GM12874 (cell line): ENCODE measurements around the gene SCGB1C2.
A peak's percentile ranks its signal among the peaks of the same experiment; 100 is the strongest.

Experiments
- TF ChIP-seq, protein P1 (sequence below): IDR thresholded peaks from 2 replicates; pipeline ENCODE4 v1.5.1; 2011; ENCODE audit warnings: low read depth, mild to moderate bottlenecking, control low read depth, low read length, moderate library complexity; ENCODE audit not compliant: insufficient read depth

The SCGB1C2 gene

DNA sequence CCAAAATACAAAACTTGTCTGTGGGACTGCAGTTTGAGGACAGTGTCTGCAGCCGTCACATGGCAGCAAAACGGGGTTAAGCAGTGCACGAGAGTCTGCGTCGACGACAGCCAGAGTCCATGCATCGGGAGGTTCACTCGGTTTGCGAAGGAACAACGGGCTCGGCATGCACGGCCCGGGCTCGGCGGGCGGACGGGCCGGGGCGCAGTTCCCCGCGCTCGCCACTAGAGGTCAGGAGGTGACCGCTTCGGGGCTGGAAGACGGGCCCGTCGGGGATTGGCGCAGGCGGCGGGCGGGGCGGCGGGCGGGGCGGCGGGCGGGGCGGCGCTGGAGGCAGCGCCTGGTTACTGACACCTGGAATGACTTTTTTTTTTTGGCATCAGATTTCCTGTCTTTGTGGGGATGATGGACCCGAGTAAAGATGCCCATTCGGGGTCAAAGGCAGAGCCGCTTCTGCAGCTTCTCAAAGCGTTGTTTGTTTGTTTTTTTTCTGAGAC is 6.5 kb downstream of the SCGB1C2 start:
- TF ChIP-seq, protein P1, sequence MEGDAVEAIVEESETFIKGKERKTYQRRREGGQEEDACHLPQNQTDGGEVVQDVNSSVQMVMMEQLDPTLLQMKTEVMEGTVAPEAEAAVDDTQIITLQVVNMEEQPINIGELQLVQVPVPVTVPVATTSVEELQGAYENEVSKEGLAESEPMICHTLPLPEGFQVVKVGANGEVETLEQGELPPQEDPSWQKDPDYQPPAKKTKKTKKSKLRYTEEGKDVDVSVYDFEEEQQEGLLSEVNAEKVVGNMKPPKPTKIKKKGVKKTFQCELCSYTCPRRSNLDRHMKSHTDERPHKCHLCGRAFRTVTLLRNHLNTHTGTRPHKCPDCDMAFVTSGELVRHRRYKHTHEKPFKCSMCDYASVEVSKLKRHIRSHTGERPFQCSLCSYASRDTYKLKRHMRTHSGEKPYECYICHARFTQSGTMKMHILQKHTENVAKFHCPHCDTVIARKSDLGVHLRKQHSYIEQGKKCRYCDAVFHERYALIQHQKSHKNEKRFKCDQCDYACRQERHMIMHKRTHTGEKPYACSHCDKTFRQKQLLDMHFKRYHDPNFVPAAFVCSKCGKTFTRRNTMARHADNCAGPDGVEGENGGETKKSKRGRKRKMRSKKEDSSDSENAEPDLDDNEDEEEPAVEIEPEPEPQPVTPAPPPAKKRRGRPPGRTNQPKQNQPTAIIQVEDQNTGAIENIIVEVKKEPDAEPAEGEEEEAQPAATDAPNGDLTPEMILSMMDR: peak; percentile 91

DNA sequence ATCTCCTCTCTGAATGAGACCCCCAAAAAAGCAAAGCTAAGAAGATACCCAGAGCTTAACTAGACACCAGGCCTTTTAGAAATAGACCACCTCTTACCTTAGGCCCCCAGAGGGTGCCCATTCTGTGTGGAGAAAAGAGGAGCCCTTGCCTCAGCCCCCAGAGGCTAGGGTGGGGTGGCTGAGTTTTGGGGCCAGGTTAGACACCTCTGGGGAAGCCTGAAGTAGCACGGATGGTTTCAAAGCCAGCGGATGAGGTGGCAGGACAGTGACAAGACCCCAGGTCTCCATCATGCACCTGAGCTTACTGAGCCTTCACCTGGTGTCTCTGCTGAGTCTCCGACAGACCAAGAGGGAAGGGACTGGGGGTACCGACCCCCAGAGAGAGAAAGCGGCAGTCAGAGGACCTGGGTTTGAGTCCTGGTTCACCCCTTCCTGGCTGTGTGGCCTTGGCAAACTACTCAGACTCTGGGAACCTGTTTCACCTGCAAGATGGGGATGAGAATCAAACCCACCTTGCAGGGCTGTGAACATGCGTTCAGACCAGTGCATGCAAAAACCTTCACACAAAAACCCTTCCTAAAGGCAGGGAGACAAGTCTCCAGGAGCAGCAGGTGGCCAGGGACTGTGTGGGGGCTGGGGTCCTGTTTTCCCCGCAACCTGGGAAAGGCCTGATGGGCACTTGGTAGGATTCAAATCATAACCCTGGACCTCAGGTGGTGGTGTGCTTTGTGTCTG is 7.7 kb downstream of the SCGB1C2 start:
- TF ChIP-seq, protein P1: no peak

DNA sequence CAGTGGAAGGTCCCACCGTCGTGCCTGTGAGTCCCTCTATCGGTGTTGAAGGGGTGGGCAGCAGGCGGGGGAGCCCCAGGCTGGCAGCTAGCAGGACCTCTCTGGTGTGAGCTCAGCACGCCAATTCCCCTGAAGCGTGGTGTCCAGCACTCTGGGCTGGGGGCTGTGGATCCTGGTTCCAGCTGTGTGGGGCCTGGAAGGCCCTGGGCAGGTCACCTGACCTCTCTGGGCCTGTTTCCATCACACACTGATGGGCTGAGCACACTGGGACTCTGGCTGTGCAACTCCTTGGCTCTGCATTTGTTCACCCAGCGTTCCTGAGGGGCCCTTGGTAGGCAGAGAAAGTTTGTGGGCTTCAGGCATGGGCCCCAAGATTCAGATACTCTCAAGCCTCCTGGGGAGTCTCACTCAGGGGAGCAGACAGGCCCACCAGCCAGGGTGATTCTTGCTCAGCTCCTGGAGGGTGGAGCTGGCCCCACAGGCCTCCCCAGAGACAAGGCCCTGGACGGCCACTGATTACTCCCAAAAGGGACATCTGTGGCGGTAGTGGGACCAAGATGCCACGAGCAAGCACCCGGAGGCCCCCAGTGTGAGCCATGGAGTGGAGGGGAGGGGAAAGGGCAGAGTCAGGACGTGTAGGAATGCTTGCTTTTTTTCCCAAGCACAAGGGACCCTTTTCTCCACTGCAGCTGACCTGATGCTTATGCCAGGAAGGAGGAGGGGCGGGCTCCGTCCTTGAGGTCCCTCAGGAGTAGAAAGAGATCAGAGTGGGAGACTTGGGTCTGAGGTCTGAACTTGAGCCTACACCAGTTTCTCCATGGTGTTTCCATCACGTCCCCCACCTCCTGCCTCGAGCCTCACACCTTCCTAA is 8.5 kb downstream of the SCGB1C2 start:
- TF ChIP-seq, protein P1: no peak

DNA sequence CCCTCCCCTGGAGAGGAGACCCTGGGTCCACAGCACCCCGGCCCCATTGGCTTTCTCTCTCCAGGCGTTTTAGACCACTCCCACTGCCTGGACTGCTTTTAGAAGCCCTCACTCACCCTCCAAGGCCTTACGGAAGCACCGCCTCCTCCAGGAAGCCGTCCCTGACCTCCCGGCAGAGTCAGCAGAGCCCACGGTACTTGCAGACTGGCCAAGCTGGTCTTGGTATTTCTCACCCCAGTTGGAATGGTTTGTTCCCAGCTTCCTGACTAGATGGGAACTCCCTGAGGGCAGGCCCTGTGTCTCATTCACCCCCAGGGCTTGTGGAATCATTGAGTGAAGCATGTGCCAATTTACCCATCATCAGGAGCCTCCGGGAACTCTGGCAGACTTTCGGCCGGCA is 9.2 kb downstream of the SCGB1C2 start:
- TF ChIP-seq, protein P1: no peak

- TF ChIP-seq, protein P1: no peak
Measured at GRCh38 chr17:146983-147761, 9.8 kb downstream of the SCGB1C2 start.

GRCh38 chr17:147796-148740 is 10.7 kb downstream of the SCGB1C2 start:
- TF ChIP-seq, protein P1: no peak
